ENCODE results near the gene LTBP1. TPM values are rescaled to one million over a fixed set of nuclear protein-coding genes. Genes with fewer than 3 reads are reported as not detected.
"Not testable (repeated sequence)": the region's sequence is repeated elsewhere in the genome, so short reads cannot be mapped to it uniquely, and the experiment has no call there.

LTBP1 gene
- total RNA-seq, 1 donor from 2014 or later, result 29.7 TPM

- FAIRE-seq; H3K4me3 Mint-ChIP-seq (ENCODE audit: unreplicated experiment); H3K4me2 ChIP-seq (ENCODE audit: low read length); H3K36me3 ChIP-seq (ENCODE audit: insufficient read depth, low read length); DNase-seq (ENCODE audit: low read depth); H3K4me3 ChIP-seq (ENCODE audit: insufficient read depth, low read depth, low read length); H4K20me1 ChIP-seq (ENCODE audit: insufficient read depth, low read length); H3K27me3 Mint-ChIP-seq (ENCODE audit: low read depth, unreplicated experiment); H2AFZ ChIP-seq (ENCODE audit: low read depth, low read length); H3K36me3 Mint-ChIP-seq (ENCODE audit: low read depth, unreplicated experiment); H3K9me3 Mint-ChIP-seq (ENCODE audit: unreplicated experiment); H3K27ac ChIP-seq (ENCODE audit: low read depth, low read length); H3K27me3 ChIP-seq (ENCODE audit: insufficient read depth, low read length); H3K9ac ChIP-seq (ENCODE audit: low read length); H3K4me1 Mint-ChIP-seq (ENCODE audit: low read depth, unreplicated experiment); H3K27ac Mint-ChIP-seq (ENCODE audit: unreplicated experiment); H3K9me3 ChIP-seq (ENCODE audit: insufficient read depth, low read depth, low read length); H3K79me2 ChIP-seq (ENCODE audit: insufficient read depth, low read length); H3K4me1 ChIP-seq (ENCODE audit: insufficient read depth, low read length): not testable (repeated sequence)
Measured at GRCh38 chr2:32921486-32921885, 25.3 kb upstream of the LTBP1 start.

- Mint-ChIP-seq H3K4me1 (ENCODE audit: low read depth, unreplicated experiment) (peaks cover 11% of the 10 kb centered on the region), H3K36me3 (ENCODE audit: low read depth, unreplicated experiment) (no peaks in the 10 kb centered on the region), H3K27ac (ENCODE audit: unreplicated experiment) (no peak overlapping the region), H3K4me3 (ENCODE audit: unreplicated experiment) (no peak overlapping the region), H3K27me3 (ENCODE audit: low read depth, unreplicated experiment) (peaks cover 5% of the 10 kb centered on the region), H3K9me3 (ENCODE audit: unreplicated experiment) (peaks cover 2% of the 10 kb centered on the region)
- H3K4me2 ChIP-seq (ENCODE audit: low read length), result no peak overlapping the region
- peaks cover 5% of the 10 kb centered on the region for H3K27me3 ChIP-seq (ENCODE audit: insufficient read depth, low read length)
- H3K4me1 ChIP-seq (ENCODE audit: insufficient read depth, low read length), result no peaks in the 10 kb centered on the region
- DNase-seq (ENCODE audit: low read depth), result no peak
- H2AFZ ChIP-seq (ENCODE audit: low read depth, low read length), result no peak overlapping the region
- no peaks in the 10 kb centered on the region for H3K9me3 ChIP-seq (ENCODE audit: insufficient read depth, low read depth, low read length)
- no peak for FAIRE-seq
- H3K79me2 ChIP-seq (ENCODE audit: insufficient read depth, low read length), result no peaks in the 10 kb centered on the region
- no peaks in the 10 kb centered on the region for H3K36me3 ChIP-seq (ENCODE audit: insufficient read depth, low read length)
- no peaks in the 10 kb centered on the region for H4K20me1 ChIP-seq (ENCODE audit: insufficient read depth, low read length)
- TF ChIP-seq CTCF (IDR thresholded peaks at IDR 0.05; ENCODE audit: insufficient read depth, low read depth, low read length), result no peak
- TF ChIP-seq EZH2 (IDR thresholded peaks at IDR 0.05; ENCODE audit: insufficient read depth, low read length), result no peak
- H3K4me3 ChIP-seq (ENCODE audit: insufficient read depth, low read depth, low read length), result no peak overlapping the region
- H3K9ac ChIP-seq (ENCODE audit: low read length), result no peak overlapping the region
- no peak overlapping the region for H3K27ac ChIP-seq (ENCODE audit: low read depth, low read length)
Measured at GRCh38 chr2:32922501-32922900, 24.3 kb upstream of the LTBP1 start.

GRCh38 chr2:32923109-32923508, 23.6 kb upstream of the LTBP1 start:
- Histone ChIP-seq H2AFZ (ENCODE audit: low read depth, low read length) (no peak overlapping the region), H3K4me2 (ENCODE audit: low read length) (no peak overlapping the region), H3K9me3 (ENCODE audit: insufficient read depth, low read depth, low read length) (no peaks in the 10 kb centered on the region), H3K4me1 (ENCODE audit: insufficient read depth, low read length) (no peaks in the 10 kb centered on the region), H3K79me2 (ENCODE audit: insufficient read depth, low read length) (no peaks in the 10 kb centered on the region), H3K27ac (ENCODE audit: low read depth, low read length) (no peak overlapping the region), H3K36me3 (ENCODE audit: insufficient read depth, low read length) (no peaks in the 10 kb centered on the region), H3K9ac (ENCODE audit: low read length) (no peak overlapping the region), H4K20me1 (ENCODE audit: insufficient read depth, low read length) (no peaks in the 10 kb centered on the region), H3K27me3 (ENCODE audit: insufficient read depth, low read length) (peaks cover 6% of the 10 kb centered on the region), H3K4me3 (ENCODE audit: insufficient read depth, low read depth, low read length) (no peak overlapping the region)
- Mint-ChIP-seq H3K9me3 (ENCODE audit: unreplicated experiment) (peaks cover 2% of the 10 kb centered on the region), H3K4me1 (ENCODE audit: low read depth, unreplicated experiment) (peaks cover 11% of the 10 kb centered on the region), H3K4me3 (ENCODE audit: unreplicated experiment) (no peak overlapping the region), H3K27ac (ENCODE audit: unreplicated experiment) (no peak overlapping the region), H3K27me3 (ENCODE audit: low read depth, unreplicated experiment) (peaks cover 5% of the 10 kb centered on the region), H3K36me3 (ENCODE audit: low read depth, unreplicated experiment) (peaks cover under 1% of the 10 kb centered on the region)
- no peak for TF ChIP-seq CTCF (IDR thresholded peaks at IDR 0.05; ENCODE audit: insufficient read depth, low read depth, low read length)
- TF ChIP-seq EZH2 (IDR thresholded peaks at IDR 0.05; ENCODE audit: insufficient read depth, low read length), result no peak
- FAIRE-seq (no peak), DNase-seq (ENCODE audit: low read depth) (no peak)

All from astrocyte (in vitro differentiated cells and primary cell).